GM19467 (cell line): ENCODE data around the gene SCAMP2.
"Not testable (repeated sequence)": the region's sequence is repeated elsewhere in the genome, so short reads cannot be mapped to it uniquely, and the experiment has no call there.

Experiments
- ATAC-seq: cut with Tn5 transposase; IDR thresholded peaks from one replicate; pipeline ENCODE4 v1.9.1; 2021; ENCODE audit warnings: mild to moderate bottlenecking, moderate library complexity; ENCODE audit not compliant: unreplicated experiment

Gene SCAMP2, protein sequence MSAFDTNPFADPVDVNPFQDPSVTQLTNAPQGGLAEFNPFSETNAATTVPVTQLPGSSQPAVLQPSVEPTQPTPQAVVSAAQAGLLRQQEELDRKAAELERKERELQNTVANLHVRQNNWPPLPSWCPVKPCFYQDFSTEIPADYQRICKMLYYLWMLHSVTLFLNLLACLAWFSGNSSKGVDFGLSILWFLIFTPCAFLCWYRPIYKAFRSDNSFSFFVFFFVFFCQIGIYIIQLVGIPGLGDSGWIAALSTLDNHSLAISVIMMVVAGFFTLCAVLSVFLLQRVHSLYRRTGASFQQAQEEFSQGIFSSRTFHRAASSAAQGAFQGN

DNA sequence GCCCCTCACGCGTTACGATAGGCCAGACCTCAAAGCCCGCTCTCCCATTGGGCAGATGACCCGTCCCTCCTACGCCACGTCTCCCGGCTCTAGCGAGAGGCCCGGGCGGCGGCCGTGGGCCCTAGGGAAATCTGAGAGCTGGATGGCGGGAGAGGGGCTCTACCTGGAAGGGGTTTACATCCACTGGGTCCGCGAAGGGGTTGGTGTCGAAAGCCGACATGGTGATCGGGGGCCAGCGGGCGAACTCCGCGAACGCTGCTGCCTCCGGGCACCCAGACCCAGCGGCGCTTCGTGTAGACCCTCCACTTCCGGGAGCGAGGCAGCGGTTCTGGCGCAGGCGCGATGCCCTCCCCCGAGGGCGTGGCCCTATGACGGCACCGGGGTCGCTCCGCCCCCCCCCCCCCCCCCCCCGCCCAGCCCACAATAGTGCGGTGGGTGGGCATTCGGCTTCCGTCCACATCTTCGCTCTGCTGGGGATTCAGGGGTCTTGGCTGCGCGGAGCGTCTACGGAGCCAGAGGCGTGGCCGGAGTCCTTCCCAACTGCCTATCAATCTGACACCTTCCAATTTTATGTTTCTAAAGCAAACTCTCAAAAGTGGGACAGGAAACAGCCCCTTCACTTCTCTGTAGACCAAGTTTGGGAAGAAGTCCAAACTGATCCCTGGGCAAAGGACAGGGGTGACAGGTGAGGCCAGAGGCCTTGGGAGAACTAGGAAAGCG is at the start of gene SCAMP2:
Gene SCAMP2, minus strand, starts transcription at position 330 of the 720 bp plus-strand sequence. Its CDS starts 110 bp downstream, at position 220.
- ATAC-seq = peak; percentile 68

DNA sequence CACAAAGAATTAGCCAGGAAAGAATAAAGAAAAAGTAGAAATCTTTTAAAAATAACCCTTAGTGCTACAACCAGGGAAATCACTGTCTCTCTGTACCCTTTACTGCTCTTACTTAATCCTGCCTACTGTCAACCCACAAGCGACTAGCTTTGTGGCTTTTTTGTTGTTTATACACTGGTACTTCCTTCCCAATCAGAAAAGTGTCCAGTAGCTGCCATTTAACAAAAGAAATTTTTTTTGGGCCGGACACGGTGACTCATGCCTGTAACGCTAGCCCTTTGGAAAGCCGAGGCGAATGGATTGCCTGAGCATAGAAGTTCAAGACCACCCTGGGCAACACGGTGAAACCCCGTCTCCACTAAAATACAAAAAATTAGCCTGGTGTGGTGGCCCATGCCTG is 47.3 kb upstream of the SCAMP2 start:
- no peak for ATAC-seq

DNA sequence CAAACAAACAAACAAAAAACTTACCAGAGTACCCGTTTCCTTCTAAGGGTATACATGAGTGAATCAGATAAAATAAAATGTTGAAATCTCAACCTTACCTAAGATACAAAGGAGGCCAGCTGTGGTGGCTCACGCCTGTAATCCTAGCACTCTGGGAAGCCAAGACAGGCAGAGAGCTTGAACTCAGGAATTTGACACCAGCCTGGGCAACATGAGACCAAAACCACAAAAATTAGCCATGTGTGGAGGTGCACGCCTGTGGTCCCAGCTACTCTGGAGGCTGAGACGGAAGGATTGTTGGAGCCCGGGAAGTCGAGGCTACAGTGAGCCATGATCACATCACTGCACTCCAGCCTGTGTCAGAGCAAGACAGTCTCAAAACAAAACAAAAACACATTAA is 44.5 kb upstream of the SCAMP2 start:
- no peak for ATAC-seq

DNA sequence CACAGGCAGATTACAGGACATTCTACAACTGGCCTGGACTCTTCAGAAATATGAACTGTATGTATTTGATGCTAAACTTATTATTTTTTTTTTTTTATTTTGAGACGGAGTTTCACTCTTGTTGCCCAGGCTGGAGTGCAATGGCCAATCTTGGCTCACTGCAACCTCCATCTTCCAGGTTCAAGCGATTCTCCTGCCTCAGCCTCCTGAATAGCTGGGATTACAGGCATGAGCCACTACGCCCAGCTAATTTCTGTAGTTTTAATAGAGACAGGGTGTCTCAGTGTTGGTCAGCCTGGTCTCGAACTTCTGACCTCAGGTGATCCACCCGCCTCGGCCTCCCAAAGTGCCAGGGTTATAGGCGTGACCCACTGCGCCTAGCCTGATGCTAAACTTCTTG is 40.6 kb upstream of the SCAMP2 start:
- not testable (repeated sequence) for ATAC-seq

DNA sequence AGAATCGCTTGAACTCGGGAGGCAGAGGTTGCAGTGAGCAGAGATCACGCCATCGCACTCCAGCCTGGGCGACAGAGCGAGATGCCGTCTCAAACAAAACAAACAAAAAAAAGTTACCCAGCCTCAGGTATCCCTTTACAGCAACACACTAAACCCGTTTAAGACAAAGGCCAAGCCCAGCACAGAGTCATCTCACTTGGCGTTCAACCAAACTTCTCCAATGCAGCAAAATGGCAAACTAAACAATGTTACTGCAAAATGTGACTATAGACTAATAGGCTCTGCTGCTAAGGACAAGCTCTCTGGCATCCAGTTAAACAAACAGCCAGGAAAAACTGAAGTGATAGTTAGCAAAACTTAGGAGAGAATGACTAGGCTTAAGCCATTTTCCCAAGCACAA is 39.9 kb upstream of the SCAMP2 start:
- ATAC-seq = no peak

DNA sequence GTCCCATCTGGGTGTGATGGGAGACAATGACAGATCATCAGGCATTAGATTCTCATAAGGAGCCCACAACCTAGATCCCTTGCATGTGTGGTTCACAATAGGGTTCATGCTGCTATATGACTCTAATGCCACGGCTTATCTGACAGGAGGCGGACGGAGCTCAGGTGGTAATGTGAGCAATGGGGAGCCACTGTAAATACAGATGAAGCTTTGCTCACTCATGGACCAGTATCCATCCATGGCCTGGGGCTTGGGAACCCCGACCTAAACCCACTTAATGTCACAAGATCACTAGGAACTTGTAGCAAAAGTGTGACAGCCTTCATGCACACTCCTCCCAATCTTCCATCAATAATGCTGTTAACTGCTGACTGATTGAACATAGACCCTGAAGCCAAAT is 35.5 kb upstream of the SCAMP2 start:
- no peak for ATAC-seq

DNA sequence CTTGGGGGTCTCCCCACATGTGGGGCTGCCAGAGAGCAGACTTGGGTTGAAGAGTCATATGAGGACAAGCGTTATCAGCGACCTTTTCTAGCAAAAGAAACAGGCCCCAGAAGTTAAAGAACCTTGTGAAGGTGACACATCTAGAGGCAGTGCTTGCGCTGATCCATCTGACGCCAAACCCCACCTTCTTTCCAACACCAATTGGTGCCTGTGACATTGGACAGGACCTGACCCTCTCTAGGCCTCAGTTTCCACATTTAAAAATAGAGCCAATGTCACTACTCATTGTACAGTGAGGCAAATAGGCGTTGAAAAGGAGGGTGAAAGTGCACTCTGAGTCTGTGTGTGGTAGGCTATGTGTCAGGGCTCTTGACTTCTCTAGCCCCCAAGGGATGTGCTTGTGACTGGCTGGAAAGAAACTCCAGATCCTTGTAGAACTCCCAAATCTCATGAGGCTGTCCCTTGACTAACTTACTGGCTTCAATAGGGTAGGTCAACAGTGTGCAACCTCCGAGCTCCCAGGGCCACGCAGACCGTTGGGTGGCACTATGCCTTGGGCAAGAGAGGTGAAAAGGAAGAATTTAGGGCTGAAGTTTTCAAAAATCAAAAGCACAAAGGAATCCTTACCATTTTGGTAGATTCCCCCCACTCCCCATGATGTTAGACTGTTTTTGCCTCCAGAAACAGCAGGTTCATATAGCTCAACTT is 34.2 kb upstream of the SCAMP2 start:
- ATAC-seq = no peak

DNA sequence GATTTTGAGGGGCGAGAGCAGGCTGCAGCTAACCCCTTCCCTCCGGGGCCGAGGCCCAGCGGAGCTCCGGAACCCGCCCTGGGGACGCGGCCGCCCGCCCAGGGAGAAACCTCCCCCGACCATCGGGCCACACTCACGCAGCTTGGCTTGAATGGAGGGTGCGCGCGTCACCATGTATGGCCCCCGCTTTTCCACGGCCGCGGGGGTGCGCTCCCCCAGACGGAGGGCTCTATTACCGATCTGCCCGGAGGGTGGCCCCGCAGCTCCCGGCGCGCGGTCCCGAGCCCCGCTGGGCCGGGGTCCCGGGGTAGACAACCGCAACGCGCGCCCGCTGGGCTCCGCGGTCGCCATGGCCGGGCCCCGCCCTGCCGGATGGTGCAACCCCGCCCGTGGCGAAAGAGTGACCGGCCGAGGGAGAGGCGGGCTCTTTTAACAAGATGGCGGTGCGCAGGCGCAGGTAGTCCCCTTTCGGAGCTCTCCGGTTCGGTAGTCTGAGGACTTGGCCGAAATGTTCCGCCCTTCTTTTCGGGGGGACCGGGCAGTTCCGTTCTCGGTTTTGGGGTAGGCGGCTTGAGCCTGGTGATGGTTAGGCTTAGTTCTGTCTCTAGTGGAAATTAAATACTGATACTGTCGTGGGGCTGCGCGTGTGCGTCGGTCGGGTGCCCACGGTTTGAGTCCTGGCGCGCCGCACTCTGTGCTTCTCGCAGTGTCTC is 33.4 kb upstream of the SCAMP2 start, which contains the start of gene FAM219B:
Gene FAM219B, minus strand, starts transcription at position 402 of the 713 bp plus-strand sequence. Its CDS starts 51 bp downstream, at position 351.
- ATAC-seq = peak; percentile 79

DNA sequence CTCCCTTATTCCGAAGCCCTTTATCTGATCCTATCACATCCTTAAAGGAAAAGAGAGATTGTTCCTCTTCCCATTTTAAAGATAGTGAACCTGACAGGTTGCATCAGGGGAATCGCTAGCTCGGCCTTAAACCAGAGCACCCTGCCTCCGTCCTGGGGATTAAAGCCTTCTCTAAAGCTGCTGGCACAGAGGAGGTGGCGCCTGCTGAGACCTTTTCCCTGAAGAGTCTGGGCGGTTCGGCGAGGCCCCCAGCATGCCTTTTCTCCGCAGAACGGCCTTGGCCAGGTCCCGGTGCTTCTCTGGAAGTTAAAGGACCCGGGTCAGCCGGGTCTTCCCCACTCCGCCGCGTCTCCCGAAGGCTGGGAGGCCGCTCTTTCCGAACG is 32.9 kb upstream of the SCAMP2 start:
- peak; percentile 12 for ATAC-seq

DNA sequence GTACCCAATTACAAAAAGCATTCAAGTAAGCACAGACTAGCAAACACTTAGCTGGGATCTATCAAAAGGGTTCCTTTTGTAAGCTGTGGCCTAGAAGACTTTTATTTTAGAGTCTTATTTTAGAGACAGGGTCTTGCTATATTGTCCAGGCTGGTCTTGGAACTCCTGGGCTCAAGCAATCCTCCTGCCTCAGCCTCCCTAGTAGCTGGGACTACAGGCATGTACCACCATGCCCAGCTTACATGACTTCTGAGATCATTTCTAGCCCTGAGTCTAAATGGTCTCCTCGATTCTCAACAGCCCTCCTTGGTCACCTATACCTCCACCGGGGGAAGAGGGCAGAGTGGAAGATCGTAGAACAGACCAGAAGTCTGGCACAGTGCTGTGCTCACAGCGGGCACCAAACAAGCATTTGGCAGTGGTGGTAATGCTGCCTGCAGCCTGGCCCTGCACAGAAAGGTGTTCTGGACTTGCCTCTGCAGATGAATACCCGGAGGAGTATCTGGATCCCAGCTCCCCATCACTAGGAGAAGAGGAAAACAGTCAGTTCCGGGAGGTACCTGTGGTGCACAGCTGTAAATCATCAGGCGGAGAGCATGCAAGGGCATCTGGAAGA is 31.1 kb upstream of the SCAMP2 start:
- no peak for ATAC-seq

DNA sequence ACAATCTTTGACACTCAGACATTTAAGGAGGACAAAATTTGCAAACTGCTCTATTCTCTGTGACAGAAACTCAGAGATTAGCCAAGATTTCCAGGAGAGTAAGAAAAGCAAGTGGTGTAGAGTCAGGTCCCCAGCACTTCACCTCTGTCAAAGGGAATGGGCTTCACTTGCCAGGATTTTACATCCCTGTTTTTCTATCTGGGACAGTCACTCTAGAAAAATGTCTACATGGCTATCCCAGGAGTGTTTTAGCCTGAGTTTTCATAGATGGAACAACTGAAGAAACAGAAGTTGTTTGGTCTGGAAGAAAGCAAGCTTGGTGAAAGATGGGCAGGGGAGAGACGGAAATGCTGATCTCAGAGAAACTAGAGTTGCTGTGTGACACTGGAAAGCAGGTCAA is 30.5 kb upstream of the SCAMP2 start:
- ATAC-seq = no peak

DNA sequence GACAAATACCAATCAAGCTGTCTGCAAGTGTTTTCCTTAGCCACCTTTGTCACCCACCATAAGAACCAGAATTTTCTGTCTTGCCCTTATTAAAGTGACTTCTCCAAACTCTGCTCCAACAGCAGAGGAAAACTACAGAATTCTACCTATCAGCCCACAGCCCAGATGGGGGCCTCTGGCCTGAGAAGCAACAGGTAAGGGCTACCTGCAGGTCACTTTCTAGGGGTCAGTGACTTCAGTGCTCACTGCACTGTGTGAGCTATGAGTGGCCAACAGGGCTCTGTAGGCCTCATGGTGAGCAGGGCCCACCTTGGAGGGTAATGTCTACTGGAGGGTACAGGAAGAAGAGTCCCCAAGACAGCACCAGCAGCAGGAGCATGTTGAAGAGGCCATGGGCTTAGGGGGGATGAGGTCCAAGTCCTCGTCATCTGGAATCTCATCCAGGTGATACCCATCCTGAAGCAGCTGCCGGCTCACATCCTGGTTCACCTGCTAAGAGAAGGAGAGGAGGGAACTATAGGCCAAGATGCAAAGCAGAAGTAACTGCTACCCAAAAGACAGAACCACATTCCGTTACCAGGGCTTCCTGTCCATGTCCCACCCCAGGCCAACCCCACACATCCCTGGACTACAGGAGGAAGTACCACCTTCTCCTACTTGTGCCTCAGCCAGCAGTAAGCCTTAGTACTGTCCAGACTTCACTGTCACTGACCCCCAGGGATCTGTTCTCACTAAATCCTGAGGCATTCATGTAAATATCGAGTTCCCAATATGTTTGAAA is 29.3 kb upstream of the SCAMP2 start:
- no peak for ATAC-seq

DNA sequence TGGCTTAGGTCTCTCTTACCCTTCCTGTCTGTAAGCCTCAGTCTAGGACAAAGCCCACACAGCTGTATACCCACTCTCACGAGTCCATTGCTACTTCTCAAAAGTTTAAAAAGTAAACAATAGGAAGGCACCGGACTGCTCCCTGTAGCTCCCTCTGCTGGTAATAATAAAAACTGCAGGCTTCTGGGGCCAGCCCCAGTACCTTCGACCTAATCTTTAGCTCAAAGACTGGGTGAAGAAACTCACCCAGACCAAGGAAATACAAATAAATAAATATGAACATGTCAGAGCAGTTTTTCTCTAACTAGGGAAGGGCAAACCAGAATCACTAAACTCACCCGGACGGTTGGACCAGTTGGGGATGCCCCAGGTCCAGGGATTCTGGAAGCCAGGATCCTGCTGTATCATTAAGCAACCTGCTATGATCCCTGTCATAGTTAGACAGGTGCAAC is 28.5 kb upstream of the SCAMP2 start:
- no peak for ATAC-seq

DNA sequence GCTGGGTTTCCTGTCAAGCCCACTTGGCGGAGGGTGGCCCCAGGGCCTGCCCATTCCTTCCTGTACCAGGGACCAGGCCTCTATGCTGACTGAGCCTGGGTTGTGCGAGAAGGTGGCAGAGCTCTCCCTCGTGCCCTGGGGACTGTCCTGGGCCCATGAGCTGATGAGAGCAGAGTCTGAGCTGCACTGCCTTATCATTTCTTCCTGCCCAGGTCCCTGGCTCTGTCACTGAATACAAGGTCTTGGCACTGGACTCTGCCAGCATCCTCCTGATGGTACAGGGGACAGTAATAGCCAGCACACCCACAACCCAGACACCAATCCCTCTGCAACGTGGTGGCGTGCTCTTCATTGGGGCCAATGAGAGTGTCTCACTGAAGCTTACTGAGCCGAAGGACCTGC is 24.1 kb upstream of the SCAMP2 start:
- no peak for ATAC-seq

DNA sequence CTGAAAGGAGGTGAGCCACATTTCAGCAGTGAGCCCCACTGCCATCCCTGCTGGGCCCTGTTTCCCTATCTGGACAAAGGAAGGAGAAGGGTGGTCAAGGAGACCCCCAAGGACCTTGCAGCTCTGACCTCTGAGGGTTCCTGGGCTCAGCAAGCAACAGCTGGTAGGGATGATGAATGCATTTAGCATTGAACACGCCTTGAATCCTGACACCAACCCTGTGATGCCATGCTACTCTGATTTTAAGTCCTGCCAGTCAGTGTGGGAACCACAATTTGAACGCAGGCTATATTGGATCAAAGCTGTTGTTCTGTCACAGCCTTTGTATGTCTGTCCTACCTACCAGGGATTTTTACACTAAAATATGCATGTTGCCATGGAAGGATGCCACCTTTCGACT is 23.2 kb upstream of the SCAMP2 start:
- no peak for ATAC-seq

DNA sequence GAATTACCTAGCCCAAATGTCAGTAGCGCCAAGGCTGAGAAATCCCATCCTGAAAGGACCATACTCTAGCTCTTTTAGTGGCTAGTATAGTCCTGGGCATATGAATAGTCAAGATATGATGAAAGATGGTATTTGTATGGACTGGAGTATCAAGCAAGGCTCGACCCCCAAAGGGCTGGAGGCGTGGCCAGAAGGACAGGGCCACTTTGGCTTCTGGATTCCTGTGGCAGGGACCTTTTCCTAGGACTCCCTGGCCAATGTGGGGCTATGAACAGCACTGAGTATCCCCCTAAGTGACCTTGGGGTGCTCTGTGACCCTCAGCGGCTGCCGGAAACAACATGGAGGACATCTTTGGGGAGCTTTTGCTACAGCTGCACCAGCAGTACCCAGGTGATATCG is 22.7 kb upstream of the SCAMP2 start:
- ATAC-seq = no peak

DNA sequence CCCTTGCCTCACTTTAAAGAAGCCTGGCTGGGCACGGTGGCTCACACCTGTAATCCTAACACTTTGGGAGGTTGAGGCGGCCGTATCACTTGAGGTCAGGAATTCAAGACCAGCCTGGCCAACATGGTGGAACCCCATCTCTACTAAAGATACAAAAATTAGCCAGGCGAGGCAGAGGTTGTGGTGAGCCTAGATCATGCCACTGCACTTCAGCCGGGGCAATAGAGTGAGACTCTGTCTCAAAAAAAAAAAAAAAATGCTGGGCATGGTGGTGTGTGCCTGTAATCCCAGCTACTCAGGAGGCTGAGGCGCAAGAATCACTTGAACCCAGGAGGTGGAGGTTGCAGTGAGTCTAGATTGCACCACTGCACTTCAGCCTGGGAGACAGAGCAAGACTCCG is 21.2 kb upstream of the SCAMP2 start:
- not testable (repeated sequence) for ATAC-seq

DNA sequence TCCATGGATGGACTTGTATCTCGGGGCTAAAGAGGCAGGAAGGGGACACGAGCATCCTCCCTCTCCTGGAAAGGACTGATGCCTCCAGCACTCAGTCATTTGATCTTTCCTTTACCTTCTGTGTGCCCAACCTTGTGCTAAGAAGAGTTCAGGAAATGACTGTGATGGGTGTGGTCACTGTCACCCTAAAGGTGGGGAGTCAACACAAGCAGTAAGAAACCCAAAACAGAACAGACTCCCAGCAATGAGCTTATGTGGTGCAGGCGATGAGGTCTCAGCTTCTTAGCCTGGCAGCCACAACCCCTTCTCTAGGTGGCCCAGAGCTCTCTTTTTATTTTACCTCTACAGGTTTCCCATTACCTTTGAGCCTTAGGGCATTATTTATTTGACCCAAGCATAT is 20.5 kb upstream of the SCAMP2 start:
- no peak for ATAC-seq

DNA sequence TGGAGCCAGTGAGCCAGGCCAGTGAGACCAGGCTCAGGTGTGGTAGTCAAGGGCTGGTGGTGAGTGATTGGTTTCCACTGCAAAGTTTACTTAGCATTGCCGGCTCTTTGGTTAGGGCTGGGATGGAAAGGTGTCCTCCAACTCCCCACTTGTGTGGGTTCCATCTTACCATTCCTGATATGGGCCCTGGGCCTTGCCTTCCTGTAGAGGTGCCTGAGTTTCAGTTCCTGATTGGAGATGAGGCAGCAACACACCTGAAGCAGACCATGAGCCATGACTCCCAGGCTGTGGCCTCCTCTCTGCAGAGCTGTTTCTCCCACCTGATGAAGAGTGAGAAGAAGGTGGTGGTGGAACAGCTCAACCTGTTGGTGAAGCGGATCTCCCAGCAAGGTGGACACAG is 19.8 kb upstream of the SCAMP2 start:
- ATAC-seq = no peak

DNA sequence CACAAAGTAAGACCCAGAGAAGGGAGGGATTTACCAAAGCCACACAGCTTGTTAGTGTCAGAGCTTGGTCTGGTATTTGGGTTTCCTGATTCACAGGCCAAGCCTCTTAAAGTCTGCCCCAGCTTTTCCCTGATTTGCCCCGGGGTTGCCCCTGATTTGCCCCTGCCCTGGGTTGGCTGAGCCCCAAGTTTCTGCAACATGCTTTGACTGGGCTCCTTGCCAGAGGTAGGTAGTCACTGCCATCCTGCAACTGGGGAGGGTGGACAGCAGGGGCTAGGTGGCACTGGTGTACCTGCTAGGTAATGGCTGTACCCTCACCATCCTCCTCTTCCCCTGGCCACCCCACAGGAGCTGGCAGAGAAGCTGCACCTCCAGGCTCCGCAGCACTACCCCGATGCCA is 19.1 kb upstream of the SCAMP2 start:
- no peak for ATAC-seq
